Measurements from ENCODE around the gene CACNA1D. TPM values are rescaled to one million over a fixed set of nuclear protein-coding genes. Genes with fewer than 3 reads are reported as not detected.
"Not testable (repeated sequence)": the region's sequence is repeated elsewhere in the genome, so short reads cannot be mapped to it uniquely, and the experiment has no call there.

CACNA1D gene
- 0.24 TPM in 1 of 2 replicates, not detected in the other for total RNA-seq (2014; rRNA removed; shearing (Covaris generic); ENCODE audit: low replicate concordance)

DNA sequence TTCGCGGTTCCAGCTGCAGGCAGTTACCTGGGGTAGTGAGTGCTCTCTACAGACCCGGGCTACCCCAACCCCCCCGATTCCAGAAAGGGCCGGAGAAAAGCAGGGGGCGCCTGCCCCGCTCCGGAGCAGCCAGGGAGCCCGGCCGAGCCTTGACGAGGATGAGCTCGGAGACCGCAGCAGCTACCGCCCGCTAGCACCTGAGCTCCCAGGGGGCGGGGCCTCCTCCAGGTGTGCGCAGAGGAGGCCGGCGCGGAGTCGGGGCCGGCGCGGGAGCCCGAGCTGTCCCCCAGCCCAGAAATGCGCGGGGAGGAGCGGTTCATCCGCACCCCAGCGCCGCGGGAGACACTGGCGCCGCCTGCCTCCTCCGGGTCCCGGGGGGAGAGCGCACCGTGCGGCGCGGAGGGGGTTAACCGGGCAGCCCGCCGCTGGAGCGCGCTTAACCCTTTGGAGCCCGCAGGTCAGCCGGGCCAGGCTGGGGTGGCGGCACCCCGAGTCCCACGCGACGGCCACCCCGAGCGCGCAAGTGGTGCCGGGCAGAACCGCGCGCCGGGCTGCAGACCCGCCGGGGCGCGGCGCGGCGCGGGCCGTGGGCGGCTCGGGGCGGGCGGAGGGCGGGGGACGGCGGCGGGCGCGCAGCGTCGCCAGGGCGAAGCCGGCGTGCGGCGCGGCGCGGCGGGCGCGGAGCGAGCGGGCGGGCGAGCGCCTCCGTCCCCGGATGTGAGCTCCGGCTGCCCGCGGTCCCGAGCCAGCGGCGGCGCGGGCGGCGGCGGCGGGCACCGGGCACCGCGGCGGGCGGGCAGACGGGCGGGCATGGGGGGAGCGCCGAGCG lies at the start of gene CACNA1D:
Gene CACNA1D (plus strand): TSS at position 649 of the 829 bp plus-strand sequence. CDS start 556 bp downstream, outside the sequence.
- peak; percentile 10 for DNase-seq (ENCODE audit: low read depth)
- in situ Hi-C loops (cut with HindIII; ENCODE audit: low pct_unique_long_range_greater_than_20kb, low sequenced_read_pairs), result no loop called here

DNA sequence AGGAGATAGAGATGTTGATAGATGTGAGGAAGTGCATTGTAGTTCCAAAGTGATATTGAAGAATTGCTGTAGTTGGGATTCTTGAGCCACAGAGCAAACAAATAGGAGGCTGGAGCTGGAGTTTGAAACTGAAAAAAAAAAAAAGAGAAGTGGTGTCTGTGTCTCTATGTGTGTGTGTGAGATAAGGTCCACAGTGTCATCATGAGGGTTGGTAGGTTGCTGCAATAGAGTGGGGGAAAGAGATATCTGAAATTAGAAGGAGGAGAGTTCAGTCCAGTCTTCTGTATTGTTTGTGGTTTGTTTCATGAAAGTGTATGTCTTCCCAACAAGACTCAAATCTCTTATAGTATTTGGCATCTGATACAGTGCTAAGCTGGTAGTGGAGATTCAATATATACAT lies 37.3 kb upstream of the CACNA1D start:
- in situ Hi-C loops (cut with HindIII; ENCODE audit: low pct_unique_long_range_greater_than_20kb, low sequenced_read_pairs), result no loop called here
- DNase-seq (ENCODE audit: low read depth), result no peak

DNA sequence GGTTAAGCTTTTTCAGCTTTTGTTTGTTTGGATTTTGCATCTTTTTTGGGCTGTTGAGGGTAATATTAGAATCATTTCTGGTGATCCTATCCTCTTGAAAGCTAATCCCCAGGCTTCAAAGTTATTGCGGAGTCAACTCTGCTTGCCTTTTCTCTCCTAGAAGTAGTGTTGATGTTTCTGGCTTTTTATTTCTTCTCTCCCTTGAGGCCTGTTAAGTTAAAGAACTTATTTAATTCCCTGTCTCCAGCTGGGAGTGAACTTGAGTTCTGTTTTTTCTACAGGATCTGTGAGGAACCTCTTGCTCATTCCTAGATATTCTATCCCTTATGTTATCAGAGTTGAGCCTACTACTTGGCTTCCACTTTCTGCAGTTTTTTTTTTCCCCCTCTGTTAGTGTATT lies 34.1 kb upstream of the CACNA1D start:
- no peak for DNase-seq (ENCODE audit: low read depth)
- in situ Hi-C loops (cut with HindIII; ENCODE audit: low pct_unique_long_range_greater_than_20kb, low sequenced_read_pairs), result no loop called here

DNA sequence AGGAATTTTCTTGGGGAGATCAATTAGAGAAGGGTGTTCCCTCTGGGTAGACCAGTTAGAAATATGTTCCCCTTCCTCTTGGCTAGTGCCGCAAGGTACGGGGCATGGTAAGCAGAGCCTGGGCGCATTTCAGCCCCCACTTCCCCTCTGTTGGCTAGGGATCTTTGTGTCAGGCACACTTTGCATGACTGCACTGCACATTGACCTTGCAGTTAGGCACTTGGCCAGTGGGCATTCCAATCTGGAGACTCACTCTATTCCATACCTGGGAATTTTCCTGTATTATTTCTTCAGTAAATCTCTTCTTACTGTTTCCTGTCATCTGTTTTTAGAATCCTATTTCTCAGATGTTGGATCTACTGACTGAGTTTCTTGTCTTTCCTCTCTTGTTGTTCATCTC lies 30.0 kb upstream of the CACNA1D start:
- DNase-seq (ENCODE audit: low read depth), result peak; percentile 65
- in situ Hi-C loops (cut with HindIII; ENCODE audit: low pct_unique_long_range_greater_than_20kb, low sequenced_read_pairs), result no loop called here

DNA sequence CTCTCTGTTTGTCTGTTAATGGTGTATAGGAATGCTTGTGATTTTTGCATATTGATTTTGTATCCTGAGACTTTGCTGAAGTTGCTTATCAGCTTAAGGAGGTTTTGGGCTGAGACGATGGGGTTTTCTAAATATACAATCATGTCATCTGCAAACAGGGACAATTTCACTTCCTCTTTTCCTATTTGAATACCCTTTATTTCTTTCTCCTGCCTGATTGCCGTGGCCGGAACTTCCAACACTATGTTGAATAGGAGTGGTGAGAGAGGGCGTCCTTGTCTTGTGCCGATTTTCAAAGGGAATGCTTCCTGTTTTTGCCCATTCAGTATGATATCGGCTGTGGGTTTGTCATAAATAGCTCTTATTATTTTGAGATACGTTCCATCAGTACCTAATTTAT lies 24.7 kb upstream of the CACNA1D start:
- DNase-seq (ENCODE audit: low read depth); in situ Hi-C loops (cut with HindIII; ENCODE audit: low pct_unique_long_range_greater_than_20kb, low sequenced_read_pairs): not testable (repeated sequence)

DNA sequence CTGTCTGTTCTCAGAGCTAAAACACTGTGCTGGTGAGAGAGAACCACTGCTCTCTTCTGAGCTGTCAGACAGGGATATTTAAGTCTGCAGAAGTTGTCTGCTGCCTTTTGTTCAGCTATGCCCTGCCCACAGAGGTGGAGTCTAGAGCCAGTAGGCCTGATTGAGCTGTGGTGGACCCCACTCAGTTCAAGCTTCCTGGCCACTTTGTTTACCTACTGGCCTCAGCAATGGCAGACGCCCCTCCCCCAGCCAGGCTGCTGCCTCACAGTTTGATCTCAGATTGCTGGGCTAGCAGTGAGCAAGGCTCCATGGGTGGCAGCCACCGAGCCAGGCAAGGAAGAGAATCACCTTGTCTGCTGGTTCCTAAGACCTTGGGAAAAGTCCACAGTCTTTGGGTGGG lies 21.0 kb upstream of the CACNA1D start:
- in situ Hi-C loops (cut with HindIII; ENCODE audit: low pct_unique_long_range_greater_than_20kb, low sequenced_read_pairs), result no loop called here
- no peak for DNase-seq (ENCODE audit: low read depth)

DNA sequence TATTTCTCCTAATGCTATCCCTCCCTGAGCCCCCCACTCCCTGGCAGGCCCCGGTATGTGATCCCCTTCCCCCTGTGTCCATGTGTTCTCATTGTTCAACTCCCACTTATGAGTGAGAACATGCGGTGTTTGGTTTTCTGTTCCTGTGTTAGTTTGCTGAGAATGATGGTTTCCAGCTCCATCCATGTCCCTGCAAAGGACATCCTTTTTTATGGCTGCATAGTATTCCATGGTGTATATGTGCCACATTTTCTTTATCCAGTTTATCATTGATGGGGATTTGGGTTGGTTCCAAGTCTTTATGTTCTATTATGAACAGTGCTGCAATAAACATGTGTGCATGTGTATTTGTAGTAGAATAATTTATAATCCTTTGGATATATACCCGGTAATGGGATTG lies 18.0 kb upstream of the CACNA1D start:
- in situ Hi-C loops (cut with HindIII; ENCODE audit: low pct_unique_long_range_greater_than_20kb, low sequenced_read_pairs); DNase-seq (ENCODE audit: low read depth): not testable (repeated sequence)

DNA sequence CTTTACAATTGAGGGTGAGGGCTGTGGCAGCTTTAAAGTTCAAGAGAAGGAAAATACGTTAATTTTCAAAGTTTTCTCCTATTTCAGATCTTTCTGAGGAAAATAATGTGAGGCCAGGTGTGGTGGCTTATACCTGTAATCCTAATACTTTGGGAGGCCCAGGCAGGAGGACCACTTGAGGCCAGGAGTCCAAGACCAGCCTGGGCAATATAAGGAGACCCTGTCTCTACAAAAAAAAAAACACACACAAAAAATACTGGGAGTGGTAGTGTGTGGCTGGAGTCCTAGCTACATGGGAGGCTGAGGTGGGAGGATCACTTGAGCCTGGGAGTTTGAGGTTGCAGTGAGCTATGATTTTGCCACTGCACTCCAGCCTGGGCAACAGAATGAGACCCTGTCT lies 16.7 kb upstream of the CACNA1D start:
- in situ Hi-C loops (cut with HindIII; ENCODE audit: low pct_unique_long_range_greater_than_20kb, low sequenced_read_pairs); DNase-seq (ENCODE audit: low read depth): not testable (repeated sequence)

DNA sequence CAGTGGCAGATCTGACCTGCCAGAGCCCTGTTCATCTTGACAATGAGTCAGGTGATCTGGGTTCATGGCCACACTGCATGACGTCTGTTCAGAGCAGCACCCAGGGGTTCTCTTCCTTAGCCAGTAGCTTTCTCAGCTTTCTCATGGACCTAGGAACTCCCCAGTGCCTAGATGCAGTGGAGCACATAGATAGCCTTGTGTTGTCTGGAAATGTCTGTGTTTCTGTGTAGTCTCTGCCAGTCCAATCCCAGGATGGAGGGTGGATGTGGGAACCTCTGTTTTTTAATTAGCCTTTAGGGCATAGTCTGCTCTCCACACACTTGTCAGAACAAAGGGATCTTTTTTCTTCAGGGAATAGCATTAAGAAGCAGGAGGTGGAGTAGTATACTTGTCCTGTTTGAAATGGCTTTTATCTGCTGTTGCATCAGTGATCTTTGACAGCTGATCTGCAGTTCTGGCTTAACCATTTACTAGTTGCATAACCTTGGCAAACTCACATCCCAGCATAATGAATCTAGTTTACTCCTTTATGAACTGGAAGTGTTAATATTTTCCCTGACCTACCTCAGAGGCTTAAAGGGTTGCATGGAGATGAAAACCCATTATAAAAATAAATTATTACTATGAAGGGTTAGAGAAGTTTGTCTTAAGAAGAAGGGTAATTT lies 16.1 kb upstream of the CACNA1D start:
- in situ Hi-C loops (cut with HindIII; ENCODE audit: low pct_unique_long_range_greater_than_20kb, low sequenced_read_pairs), result no loop called here
- DNase-seq (ENCODE audit: low read depth), result peak; percentile 77

DNA sequence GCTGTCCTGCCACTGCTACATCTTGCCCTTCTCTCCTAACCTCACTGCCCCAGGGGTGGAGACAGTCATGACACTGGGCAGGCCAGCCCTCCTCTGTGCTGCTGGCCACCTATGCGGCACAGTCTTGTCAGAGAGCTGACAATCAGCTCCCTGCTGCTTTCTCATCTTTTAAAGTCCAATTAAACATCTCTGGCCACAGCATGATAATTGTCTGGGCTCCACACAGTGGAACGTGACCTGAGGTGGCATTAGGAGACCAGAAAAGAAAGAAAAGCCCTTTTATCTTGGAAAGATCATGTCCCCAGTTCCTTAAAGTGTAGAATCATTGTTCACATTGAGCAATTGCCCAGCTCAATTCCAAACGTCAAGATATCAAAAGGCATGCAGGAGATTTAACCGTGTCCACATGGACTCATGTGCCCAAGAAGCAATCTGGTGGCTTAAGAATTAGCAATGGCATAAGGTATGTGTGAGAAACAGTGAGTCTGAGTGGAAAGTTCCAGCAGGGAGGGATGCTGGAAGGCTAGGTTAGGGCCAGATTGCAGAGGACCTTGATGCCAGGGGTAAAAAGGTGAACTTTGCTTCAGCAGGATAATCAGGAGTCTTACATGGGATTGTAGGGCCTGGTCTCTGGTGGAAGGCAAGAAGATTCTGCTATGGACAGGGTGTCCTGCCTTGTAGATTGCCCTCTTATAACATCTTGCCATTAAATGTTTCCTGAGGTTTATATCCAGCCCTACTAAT lies 15.3 kb upstream of the CACNA1D start:
- DNase-seq (ENCODE audit: low read depth), result no peak
- in situ Hi-C loops (cut with HindIII; ENCODE audit: low pct_unique_long_range_greater_than_20kb, low sequenced_read_pairs), result no loop called here

DNA sequence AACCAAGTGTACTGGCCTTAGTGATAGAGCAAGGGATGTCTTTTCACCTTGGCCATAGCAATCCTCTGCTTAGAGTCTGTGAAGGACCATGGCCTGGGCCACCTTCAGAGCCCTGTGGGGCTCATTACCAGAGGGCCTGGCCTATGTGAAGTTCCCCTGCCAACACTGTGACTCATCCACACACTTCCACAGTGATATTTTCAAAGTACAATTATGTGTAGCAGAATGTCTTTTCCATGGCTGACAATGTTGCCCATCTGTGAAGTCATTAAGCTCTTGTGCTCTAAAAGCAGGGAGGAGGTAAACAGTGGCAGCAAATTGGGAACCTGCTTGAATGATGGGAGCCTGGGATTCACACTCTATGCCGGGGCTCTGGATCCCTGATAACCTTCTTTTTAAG lies 12.2 kb upstream of the CACNA1D start:
- no peak for DNase-seq (ENCODE audit: low read depth)
- in situ Hi-C loops (cut with HindIII; ENCODE audit: low pct_unique_long_range_greater_than_20kb, low sequenced_read_pairs), result no loop called here

DNA sequence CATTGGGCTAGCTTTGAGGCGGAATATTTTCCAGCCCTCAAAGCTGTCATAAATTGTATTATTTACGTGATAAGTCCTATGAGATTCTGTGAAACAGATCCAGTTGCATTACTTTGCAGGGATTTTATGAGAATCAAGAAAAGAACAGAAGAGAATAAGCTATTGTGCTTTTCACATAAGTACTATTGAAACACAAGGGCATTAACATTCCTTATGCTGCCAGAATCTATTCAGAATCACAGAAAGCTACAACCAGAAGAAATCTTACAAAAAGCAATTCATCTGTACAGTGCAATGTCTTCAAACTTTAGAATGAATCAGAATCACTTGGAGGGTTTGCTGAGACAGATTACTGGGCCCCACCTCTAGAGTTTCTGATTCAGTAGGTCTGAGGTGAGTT lies 10.6 kb upstream of the CACNA1D start:
- no peak for DNase-seq (ENCODE audit: low read depth)
- in situ Hi-C loops (cut with HindIII; ENCODE audit: low pct_unique_long_range_greater_than_20kb, low sequenced_read_pairs), result no loop called here

DNA sequence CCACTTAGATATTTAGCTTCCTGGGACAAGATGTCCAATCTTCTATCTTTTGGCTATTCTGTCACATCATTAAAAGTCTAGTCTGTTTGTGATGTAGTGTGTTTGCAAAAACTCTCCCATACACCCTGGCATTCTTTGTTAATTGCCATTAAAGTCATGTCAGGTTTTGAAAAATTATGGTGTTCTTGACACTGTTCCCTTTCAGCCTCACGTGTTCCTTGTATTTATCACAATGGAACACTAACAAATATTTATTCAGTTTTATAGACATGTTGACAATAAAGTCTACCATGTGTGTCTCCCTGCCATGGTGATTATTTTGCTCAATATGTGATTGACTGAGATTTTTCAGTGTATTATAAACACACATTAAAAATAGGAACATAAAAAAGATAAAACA lies 9.4 kb upstream of the CACNA1D start:
- in situ Hi-C loops (cut with HindIII; ENCODE audit: low pct_unique_long_range_greater_than_20kb, low sequenced_read_pairs), result no loop called here
- DNase-seq (ENCODE audit: low read depth), result no peak

DNA sequence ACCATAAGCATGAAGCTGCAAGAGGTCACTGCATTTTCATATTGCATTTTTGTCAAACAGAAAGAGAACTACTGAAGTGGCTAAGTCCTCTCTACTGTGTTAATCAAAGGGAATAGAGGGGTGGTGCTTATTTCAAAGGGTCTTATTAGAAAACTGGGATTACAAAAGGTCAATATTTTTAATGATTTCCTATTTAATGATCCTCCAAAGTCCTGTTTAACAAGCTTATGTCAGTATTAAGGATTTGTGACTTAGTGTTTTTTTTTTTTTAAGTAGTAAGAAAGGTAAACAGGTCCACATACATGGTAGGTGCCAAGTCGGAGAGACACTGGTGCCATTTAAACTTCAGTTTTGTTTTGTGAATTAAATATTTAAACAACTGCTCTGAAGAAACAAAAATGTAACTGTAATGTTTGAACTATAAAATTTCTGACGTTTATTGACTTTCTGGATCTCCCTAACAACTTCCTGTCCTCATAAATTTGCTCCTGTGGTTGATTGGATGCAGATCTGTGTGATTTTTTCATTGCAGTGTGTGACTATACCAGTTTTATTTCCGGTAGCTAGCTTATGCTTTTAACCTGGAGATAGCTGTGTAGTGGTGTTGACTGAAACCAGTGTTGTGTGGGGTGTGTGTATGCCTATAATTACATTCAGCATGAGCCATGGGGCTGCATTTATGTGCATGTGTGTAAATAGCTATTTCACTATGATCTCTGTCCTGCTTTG lies 8.6 kb upstream of the CACNA1D start:
- in situ Hi-C loops (cut with HindIII; ENCODE audit: low pct_unique_long_range_greater_than_20kb, low sequenced_read_pairs), result no loop called here
- DNase-seq (ENCODE audit: low read depth), result no peak

DNA sequence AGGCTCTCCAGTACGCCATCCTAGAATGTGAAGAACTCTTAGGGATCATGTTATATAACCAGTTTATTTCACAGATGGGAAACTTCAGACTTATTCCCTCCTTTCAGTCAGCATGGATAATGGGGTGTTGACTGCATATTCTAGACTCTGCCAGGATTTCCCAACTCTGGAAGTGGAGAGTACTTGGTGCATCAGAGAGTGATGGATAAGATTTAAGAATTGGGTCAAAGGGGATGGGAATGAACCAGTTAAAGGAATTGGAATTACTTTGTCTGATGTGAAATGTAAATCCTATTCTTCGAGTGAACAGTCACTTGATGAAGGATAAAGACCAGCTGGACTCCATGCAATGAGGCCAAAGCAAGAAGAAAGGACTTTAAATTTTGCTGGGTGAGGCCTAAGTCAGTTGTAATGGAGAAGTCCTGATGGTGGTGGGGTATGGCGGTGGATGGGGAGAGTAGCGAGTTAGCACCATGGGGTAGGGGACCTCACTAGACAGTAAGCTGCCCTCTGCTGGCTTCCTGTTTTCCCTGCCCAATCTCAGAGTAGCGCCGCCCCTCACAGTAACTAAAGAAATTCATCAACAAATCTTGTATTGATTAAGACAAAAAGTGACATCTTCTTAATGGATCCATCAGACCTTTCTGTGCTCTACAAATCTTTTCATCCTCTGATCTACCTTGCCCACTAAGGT lies 7.3 kb upstream of the CACNA1D start:
- in situ Hi-C loops (cut with HindIII; ENCODE audit: low pct_unique_long_range_greater_than_20kb, low sequenced_read_pairs), result no loop called here

DNA sequence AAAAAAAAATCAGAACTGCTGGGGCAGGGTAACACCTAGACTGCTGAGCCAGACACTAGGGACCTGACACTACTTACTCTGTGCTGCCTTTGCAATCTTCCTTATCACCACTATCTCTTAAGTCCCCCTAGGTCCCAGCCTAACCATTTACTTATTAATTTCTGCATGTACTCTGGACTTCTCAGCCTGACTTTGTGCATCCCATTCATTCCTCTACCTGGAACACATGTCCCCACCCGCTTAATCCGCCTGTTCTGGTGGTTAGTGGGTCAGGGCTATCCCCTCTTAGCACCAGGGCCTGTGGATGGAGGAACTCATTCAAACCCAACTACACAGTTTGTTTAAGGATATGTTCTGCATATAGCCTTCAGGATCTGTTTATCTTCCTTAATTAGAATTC lies 5.0 kb upstream of the CACNA1D start:
- DNase-seq (ENCODE audit: low read depth), result no peak
- in situ Hi-C loops (cut with HindIII; ENCODE audit: low pct_unique_long_range_greater_than_20kb, low sequenced_read_pairs), result no loop called here

More for the DNA sequence above, 7.3 kb upstream of the CACNA1D start:
- no peak for DNase-seq (ENCODE audit: low read depth)

DNA sequence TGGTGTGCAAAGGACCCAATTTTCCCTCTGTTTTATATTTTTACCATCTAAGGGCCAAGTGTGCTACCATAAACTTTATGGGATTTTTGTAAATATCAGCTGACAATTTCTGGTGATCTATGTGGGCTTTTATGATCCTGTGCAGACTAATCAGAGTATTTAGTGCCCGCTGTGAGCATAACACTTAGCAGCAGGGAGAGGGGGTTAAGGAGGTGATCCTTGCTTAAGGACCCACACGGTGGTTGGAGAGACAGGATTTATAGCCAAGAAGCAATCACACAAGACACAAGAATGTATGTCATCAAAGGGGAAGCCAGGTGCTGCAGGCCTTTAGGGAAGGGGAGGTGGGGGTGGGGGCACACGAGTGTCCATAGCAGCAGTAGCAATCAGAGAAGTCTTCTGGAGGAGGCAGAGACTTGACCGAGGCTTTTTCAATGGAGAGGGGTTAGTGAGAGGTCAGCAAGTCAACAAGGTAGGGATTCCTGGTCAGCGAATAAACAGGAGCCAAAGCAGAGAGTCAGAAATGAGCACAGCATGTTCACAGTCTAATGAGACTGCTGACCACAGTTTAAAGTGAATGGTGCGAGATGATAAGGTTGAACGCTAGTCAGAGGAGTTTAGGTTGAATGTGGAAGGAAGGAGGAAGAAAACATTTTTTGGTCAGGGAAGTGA lies 4.5 kb upstream of the CACNA1D start:
- in situ Hi-C loops (cut with HindIII; ENCODE audit: low pct_unique_long_range_greater_than_20kb, low sequenced_read_pairs), result no loop called here
- DNase-seq (ENCODE audit: low read depth), result no peak

Measured in Caki2 (cell line).